ENCODE measurements around the gene TMEM253.

Gene TMEM253

DNA sequence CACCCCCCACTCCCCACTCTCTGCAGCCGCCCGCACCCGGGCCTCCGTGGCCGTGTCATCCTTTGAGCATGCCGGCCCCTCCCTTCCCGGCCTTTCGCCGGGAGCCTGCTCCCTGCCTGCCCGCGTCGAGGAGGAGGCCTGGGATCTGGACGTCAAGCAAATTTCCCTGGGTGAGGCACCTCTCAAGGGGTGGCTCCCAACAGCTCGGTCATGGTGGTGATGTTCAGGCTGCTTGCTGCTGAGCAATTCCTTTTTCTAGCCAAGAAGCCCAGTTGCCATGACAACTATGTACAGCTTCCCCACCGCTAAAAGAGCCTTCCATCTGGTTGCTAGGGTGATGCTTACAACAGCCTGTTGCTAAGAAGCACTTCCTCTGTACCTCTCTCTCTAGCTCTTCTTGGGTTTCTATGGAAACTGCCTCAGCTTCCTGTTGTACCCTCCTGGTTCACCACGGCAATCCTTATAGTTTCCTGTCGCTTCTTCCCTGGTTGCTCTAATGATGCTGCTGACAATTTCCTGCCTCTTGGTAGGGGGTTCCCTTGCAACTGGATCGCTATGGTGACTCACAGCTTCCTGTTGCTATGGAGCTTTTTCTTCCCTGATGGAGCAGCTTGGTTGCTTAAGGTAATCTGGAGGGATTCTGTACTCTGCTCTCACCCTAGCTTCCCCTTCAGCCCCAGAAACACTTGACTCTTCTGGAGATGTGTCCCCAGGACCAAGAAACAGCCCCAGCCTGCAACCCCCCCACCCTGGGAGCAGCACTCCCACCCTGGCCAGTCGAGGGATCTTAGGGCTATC, 13.4 kb upstream of the TMEM253 start:
- Histone ChIP-seq H3K4me3 (no peak overlapping the region), H3K27ac (peak overlapping the region in 15 of 21 experiments; percentile 4 to 62 (median 34))

DNA sequence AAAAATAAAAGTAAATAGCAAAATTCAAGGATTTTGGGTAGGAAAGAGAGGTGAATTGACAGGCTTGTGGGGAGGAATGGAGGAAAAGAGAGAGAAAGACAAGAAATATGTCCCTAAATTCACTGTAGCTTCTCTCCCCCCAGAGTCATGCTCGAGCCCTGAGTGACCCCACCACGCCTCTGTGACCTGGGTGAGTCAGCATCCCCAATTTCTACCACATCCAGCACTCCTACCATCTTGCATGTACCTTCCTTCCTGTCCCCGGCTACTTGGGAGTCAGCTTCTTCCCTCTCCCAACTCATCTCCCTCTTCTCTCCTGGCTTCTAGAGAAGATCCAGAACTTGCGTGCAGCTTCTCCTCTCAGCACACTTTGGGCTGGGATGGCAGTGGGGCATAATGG, 12.2 kb upstream of the TMEM253 start:
- H3K27ac ChIP-seq: peak overlapping the region in 3 of 21 experiments; percentile 10 to 47 (median 44)
- no peak overlapping the region for H3K4me3 ChIP-seq

DNA sequence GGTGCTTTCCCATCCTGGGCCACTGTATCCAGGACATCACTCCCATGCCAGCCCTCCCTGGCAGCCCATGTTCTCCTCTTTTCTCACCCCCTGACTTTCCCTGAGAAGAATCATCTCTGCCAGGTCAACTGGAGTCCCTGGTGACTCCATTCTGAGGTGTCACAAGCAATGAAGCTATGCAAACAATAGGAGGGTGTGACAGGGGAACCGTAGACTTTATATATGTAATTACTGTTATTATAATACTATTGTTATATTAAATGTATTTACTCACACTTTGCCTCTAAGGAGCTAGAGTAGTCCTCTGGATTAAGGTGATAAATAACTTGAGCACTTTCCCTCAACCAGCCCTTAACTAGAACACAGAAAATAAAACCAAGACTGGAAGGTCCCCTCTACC, 11.6 kb upstream of the TMEM253 start:
- no peak overlapping the region for H3K4me3 ChIP-seq
- H3K27ac ChIP-seq: peak overlapping the region in 1 of 21 experiments; percentile 44

DNA sequence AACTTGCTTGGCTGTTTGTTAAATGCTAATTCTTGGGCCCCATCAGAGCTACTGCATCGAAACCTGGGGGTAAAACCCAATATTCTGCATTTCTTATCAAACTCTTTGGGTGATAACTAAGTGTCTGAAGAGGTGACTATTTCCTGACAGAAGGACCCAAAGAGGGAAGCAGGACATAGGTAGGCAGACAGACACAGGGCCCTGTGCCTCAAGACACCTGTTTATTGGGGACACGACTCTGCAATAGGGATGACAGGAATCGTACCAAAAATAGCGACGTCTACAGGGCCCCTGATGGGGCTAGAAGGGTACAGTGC, 11.0 kb upstream of the TMEM253 start:
- Histone ChIP-seq H3K27ac (no peak overlapping the region), H3K4me3 (no peak overlapping the region)

DNA sequence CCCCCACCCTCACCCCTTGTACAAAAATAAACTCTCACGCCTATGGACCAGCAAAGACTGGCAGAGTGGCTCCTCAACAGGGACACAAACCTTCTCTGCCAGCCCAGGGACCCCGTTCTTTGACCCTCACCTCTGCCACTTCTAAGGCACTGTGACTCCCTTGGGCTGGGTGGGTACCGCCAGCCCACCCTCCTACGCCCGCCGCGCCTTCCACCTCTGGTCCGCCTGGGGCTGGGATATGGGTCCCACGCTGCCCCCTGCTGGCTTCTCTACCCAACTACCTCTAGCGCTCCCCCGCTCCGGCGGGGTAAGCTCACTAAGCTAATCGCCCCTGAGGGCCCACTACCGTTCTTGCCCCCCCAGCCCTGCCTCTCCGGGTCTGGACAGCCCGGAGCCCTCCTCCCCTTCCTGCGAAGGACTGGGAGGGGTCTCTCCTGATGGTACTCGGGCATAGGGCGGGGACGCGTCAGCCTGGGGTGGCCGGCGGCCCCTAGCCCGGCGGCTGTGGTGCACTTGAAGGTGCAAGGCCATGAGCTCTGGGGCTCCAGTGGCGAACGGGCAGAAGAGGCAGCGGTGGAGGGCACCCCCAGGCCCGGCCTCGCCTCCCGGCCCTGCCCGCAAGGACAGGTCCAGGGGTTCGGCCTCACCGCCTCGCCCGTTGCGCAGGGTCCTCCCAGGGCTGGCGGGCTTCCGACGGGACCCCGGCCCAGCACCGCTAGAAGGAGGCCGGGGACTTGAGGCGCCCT, 10.5 kb upstream of the TMEM253 start:
- H3K27ac ChIP-seq: no peak overlapping the region
- no peak overlapping the region for H3K4me3 ChIP-seq

DNA sequence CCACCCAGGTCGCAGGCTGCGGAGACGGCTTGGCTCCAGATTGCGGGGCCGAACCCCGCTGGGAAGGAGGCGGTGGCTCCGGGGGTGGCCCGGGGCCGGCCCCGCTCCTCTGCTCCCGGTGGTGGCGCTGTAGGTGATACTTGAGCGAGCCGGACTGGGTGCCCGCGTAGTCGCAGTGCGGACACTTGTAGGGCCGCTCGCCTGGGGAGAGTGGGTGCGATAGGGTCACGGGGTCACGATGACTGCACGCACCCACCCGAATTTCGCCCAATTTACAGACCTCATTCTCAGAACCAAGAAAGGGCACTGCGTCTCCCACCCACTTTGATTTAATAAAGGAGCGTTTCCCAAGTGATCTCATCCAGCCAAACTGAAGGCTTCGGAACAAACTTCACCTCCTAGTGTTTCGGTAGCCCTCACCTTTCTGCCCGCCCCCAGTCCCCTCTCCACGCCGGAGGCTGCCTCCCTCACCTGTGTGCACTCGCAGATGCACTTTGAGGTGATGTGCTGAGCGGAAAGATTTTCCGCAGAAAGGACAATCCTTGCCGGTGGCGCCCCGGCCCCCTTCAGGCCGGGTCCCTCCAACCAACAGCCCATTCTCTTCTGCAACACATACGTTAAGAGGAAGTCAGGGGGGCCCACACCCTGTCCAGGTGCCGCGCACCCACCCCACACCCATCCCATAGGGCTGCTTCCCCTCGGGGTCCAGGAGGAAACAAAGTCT, 9.8 kb upstream of the TMEM253 start:
- peak overlapping the region in 1 of 21 experiments; percentile 36 for H3K27ac ChIP-seq
- H3K4me3 ChIP-seq: no peak overlapping the region

DNA sequence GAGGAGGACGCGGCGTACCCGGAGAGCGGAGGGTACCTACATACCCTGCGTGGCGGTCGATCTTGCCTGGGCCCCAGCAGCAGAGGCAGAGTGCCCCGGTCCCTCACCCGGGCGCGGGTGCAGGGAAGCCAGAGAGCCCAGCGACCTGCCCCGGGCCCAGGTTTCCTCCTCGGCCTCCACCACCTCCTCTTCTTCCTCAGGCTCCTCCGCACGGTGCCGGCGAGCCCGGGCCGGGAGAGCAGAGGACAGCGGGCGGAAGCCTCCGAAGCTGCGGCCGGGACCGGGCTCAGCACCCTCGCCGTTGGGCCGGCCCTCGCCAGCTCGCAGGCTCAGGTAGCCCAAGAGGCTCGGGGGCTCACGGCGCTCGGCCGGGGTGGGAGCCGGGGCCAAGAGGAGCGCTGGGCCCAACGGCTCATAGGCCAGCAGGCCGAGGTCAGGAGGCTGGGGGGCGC, 9.0 kb upstream of the TMEM253 start:
- H3K4me3 ChIP-seq: no peak overlapping the region
- H3K27ac ChIP-seq: peak overlapping the region in 5 of 21 experiments; percentile 1 to 60 (median 10)

DNA sequence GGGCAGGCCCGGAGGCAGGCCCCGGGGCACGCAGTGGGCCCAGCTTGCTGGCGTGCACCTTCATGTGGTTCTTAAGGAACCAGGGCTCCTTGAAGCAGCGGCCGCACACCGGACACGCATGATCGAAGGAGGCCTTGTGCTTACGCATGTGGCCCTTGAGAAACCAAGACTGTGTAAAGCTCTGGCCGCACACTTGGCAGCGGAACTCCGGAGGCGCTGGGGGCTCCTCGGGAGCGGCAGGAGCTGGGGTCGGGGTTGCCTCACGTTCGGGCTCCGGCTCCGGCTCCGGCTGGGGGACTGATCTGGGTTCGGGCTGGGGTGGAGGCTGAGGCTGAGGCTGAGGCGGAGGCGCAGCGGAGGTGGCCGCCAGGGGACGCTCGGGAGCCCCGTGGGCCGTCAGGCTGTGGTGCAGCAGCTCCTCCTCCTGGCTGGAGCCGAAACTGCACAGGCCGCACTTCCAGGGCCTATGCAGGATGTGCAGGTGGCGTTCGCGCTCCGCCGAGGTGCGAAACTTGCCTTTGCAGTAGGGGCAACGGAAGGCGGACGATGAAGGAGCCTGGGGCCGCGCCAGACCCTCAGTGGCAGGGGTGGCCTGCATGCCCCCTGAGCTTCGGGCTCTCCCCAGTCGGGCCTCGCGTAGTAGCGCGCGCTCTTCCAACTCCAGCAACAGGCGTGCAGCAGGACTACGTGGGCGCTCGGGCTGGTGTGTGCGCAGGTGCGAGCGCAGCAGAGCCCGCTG, 8.4 kb upstream of the TMEM253 start:
- peak overlapping the region in 6 of 21 experiments; percentile 1 to 60 (median 16) for H3K27ac ChIP-seq

DNA sequence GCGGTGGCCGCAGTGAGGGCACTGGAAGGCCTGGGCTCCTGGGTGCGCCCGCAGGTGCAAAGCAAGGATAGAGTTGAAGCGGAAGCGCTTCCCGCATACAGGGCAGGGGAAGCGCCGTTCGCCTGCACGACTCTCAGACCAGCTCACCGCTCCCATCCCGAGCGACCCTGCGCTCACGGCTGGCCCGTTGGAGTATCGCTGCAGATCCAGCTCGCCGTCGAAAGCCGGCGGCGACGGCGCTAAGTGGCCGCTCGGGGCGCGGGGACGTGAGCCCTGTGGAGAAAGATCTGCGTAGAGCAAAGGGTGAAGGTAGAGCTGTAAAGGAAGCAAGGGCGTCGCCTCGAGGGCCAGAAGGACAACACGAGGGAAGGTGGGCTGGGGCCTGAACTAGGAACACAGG, 7.8 kb upstream of the TMEM253 start:
- H3K27ac ChIP-seq: no peak overlapping the region
- no peak overlapping the region for H3K4me3 ChIP-seq

More for the DNA sequence above, 8.4 kb upstream of the TMEM253 start:
- no peak overlapping the region for H3K4me3 ChIP-seq

DNA sequence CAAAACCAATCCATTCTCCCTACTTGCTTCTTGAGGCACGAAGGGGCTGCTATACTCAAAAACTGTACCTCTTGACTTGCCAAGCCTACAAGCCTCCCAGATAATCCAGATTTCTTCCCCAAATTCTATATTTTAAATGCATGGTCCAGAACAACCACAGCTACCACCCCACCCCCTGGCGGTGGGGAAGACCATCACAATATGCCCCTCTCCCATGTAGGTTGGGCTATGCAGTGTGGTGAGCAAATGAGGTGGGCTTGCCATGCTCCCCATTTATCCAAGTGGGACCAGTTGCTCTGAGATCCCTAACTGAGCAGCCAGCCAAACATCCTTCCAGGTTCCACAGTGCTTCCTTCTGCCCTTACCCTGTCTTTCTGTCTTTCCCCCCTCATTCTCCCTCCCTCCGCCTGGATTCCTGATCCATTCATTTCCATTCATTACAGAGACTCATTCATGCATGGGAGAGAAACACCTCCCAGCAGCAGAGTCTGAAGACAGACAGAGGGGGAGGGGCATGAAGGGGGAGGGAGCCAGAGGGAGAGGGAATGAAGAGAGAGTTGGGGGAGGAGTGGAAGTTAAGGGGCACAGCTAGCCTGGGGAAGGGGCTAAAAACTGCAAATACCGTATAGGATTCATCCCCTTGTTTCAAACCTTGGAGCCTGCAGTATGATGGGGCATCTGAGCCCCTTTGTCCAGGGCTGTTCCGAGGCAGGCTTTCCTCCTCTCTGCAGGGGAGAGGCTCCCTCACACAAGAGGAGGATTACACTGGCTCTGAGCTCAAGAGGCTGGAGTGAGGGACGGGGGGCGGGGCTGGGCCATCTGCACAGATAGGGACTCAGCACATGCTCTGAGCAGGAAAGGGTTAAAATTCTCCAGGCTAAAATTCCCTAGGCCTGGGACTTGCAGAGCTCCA, 6.8 kb upstream of the TMEM253 start:
- Histone ChIP-seq H3K27ac (no peak overlapping the region), H3K4me3 (no peak overlapping the region)

DNA sequence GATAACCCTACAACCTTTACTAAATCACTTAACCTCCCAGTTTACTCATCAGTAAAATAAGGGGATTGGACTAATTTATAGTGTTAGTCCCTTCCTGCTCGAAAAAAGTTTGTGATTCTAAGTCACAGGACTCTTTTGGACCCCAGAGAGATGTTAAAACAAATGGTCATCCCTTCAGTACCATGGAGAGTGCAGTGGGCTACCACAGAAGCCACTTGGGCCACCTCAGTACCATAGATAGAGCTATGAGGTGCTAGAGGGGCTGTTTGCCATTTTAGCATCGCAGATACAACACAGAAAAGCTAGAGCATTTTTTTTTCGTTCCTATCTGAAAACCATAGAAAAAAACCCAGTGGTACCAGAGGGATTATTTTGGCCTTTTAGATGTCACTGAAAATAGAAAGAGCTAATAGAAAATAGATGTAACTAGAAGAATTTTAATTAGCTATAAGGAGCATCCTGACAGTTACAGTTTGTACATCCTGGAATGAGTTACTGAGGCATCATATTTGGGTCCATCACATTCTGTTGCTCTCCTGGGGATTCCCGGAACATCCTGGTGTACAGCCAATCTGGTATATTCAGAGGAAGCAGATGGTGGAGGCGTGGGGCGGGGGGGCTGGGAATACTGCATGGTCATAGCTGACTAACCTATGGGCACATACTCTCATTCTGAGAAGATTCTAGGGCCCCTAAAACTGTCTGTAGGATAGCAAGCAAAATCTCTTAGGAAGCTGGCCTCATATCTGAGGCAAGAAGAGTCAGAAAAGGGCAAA, 5.2 kb upstream of the TMEM253 start:
- Histone ChIP-seq H3K4me3 (no peak overlapping the region), H3K27ac (peak overlapping the region in 7 of 21 experiments; percentile 42 to 92 (median 86))

DNA sequence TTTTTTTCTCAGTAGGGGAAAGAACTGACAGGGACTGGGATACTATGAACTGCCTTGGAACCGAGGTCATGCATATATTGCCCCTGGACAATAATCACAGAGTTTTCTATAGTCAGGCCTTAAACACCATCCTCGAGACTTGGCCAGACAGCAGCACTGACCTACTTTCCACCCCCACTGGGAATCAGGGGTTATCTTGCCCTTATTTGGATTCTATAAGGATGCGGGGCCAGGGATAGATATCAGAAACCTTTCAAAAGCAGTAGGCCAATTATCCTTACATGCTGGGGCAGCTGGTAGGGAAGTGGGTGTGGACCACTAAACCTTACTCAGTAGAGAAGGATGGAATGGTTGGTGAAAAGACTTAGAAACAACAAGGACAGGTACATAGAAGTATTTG, 4.4 kb upstream of the TMEM253 start:
- peak overlapping the region in 10 of 21 experiments; percentile 81 to 92 (median 86) for H3K27ac ChIP-seq
- no peak overlapping the region for H3K4me3 ChIP-seq

DNA sequence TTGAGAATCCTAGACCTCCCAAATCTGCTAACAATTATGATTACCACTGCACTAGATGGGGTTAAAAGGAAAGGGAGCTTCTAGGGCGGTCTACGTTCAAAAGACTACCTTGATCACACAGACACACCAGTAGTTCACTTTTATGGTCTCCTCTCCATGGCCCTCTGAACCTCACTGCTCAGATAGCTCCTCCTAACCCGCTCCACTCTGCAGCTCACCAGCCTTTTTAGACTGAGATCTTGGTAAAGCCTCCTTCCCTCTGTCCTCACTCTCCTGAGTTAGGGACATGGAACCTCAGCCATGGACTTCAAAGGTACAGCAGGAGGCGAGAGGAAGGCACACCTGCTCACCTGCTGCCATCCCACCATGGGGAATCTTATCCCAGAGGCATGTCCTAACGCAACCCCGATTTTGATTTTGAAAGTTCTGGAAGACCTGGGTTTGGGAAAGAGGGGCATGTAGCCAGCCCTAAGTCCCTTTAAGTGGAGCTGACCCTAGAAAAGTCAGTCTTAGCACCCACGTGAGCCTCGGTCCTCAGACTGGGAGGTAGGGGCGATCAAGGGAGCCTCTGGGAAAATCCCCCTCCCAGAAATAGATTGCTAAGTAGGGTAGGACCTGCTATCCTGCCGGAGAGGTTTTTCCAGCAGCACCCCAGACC, 3.8 kb upstream of the TMEM253 start:
- peak overlapping the region in 19 of 21 experiments; percentile 22 to 92 (median 84) for H3K27ac ChIP-seq
- peak overlapping the region; percentile 34 to 74 (median 57) for H3K4me3 ChIP-seq

DNA sequence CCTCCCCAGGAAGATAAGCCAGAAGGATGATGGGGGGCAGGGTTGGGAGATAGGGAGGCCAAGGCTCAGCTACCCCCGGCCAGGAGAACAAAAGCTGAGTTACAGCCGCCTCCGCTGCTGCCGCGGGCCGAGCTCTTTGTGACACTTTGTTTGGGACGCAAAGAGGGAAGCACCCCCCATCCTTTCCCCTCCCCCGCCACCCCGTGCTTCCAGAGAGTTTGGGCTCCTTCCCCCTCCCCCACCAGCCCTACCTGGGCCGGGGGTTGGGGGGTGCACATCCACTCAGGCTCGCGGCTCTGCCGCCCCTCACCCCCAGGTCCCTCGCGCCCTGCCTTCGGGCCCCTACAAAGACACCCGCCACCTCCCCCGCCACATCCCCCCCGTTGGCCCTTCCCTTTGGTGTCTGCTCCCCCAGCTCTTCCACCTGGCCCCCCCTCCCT, 3.2 kb upstream of the TMEM253 start:
- peak overlapping the region; percentile 34 to 74 (median 57) for H3K4me3 ChIP-seq

DNA sequence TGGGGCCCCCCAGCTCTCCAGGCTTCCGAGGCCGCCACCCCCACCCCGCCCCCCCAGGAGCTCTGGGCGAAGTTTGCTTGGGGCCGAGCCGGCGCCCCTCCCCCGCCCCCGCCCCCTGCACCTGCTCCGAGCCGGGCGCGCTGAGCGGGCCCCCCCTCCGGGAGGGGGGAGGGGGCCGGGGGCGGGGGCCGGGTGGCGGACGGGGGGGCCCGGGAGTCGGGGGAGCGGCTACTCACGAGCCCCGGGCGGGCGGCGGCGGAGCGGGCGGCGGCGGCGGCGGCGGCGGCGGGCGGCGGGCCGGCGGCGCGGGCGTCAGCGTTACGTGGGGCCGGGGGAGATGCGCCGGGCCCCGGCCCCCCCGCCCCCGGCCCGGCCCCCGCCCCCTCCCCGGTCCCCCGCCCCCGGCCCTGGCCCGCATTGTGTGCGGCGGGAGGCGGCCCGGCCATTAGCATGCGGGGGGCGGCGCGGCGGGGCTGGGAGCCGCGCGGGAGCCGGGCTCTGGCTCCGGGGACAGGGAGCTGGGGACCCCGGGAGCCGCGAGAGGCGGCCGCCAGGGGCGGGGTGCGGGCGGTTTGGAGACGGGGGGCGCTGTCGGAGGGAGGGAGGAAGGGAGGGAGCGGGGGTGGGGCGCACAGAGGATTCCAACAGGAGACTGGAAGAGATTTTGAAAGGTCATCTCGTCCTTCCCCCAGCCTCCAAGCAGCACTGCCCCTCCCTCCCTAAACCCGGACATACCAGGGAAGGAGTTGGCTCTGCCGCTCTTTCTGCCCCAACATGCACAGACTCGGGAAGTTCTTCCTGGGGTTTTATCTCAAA, 2.6 kb upstream of the TMEM253 start, which contains the start of gene ZNF219:
ZNF219 (minus strand) TSS at position 580 of the 816 bp plus-strand sequence. CDS start 5,064 bp downstream, outside the sequence.
- Histone ChIP-seq H3K4me3 (peak within 1 kb of the TSS; percentile 43 to 74 (median 57)), H3K27ac (peak within 1 kb of the TSS; percentile 43 to 92 (median 90))

More for the DNA sequence above, 3.2 kb upstream of the TMEM253 start:
- H3K27ac ChIP-seq: peak overlapping the region in 20 of 21 experiments; percentile 22 to 92 (median 83)
